C4-2B (cell line): Measurements from ENCODE around the gene RRP1B.

Experiments
- CTCF ChIP-seq: fragments of 450-650 bp; conservative IDR thresholded peaks from 2 replicates; pipeline ENCODE4 v1.5.1; 2017; ENCODE audit warnings: mild to moderate bottlenecking
- ZFX ChIP-seq: fragments of 450-650 bp; IDR thresholded peaks from 2 replicates; pipeline ENCODE4 v1.6.1; 2017

- TF ChIP-seq CTCF, result no peak
- no peak for TF ChIP-seq ZFX
Observed at GRCh38 chr21:43691801-43692200, 32.4 kb downstream of the RRP1B start.
